GM23338 (cell line): ENCODE results near the gene GPC5. TPM values are rescaled to one million over a fixed set of nuclear protein-coding genes. Genes with fewer than 3 reads are reported as not detected.

Experiments
- ATAC-seq: fragments of 200-7000 bp; cut with Tn5 transposase; 3 replicates; pipeline ENCODE4 v1.9.1; 2020
- DNase-seq: peaks from one replicate; pipeline ENCODE4 v3.0.0-alpha.2; 2015; ENCODE audit warnings: low spot score
- H2AFZ ChIP-seq: fragments of 200-600 bp; sonication (generic); 2 replicates; pipeline ENCODE4 v1.8.0; 2016; ENCODE audit warnings: antibody characterized with exemption, mild to moderate bottlenecking, moderate library complexity
- H3F3A ChIP-seq: fragments of 200-600 bp; sonication (generic); replicated peaks from 2 replicates; pipeline ENCODE4 v1.8.0; 2017; ENCODE audit warnings: antibody characterized with exemption, mixed run types, low read depth
- H3K27ac ChIP-seq: fragments of 200-600 bp; sonication (generic); 2 replicates; pipeline ENCODE4 v1.6.1; 2016; ENCODE audit warnings: low read depth
- H3K27me3 ChIP-seq: fragments of 200-600 bp; sonication (generic); 2 replicates; pipeline ENCODE4 v1.8.0; 2016; ENCODE audit warnings: mild to moderate bottlenecking, mixed run types, moderate library complexity; ENCODE audit not compliant: insufficient read depth
- H3K36me3 ChIP-seq: fragments of 200-600 bp; sonication (generic); 2 replicates; pipeline ENCODE4 v1.8.0; 2016; ENCODE audit warnings: mild to moderate bottlenecking; ENCODE audit not compliant: insufficient read depth
- H3K4me1 ChIP-seq: fragments of 200-600 bp; sonication (generic); 2 replicates; pipeline ENCODE4 v1.8.0; 2016; ENCODE audit warnings: mild to moderate bottlenecking, moderate library complexity; ENCODE audit not compliant: insufficient read depth
- H3K4me2 ChIP-seq: fragments of 200-600 bp; sonication (generic); 2 replicates; pipeline ENCODE4 v1.7.1; 2017; ENCODE audit warnings: mixed run types
- H3K4me3 ChIP-seq: fragments of 200-600 bp; sonication (generic); 2 replicates; pipeline ENCODE4 v1.6.1; 2016; ENCODE audit warnings: mixed run types
- H3K79me2 ChIP-seq: fragments of 200-600 bp; sonication (generic); replicated peaks from 2 replicates; pipeline ENCODE4 v1.8.0; 2017; ENCODE audit warnings: mild to moderate bottlenecking; ENCODE audit not compliant: insufficient read depth
- H3K9me2 ChIP-seq: fragments of 200-600 bp; sonication (generic); 2 replicates; pipeline ENCODE4 v1.8.0; 2017; ENCODE audit not compliant: insufficient read depth
- H4K20me1 ChIP-seq: fragments of 200-600 bp; sonication (generic); replicated peaks from 2 replicates; pipeline ENCODE4 v1.8.0; 2017; ENCODE audit warnings: mild to moderate bottlenecking; ENCODE audit not compliant: insufficient read depth
- H3K27ac Mint-ChIP-seq: 2 replicates; pipeline ENCODE4 v1.8.0; 2020; ENCODE audit warnings: inconsistent platforms, mild to moderate bottlenecking, moderate library complexity, mixed read lengths
- H3K27me3 Mint-ChIP-seq: 3 replicates; pipeline ENCODE4 v1.8.0; 2022; ENCODE audit warnings: low read depth, mild to moderate bottlenecking, moderate library complexity, mixed read lengths, inconsistent platforms; ENCODE audit not compliant: insufficient read depth, poor library complexity
- H3K36me3 Mint-ChIP-seq: 3 replicates; pipeline ENCODE4 v1.8.0; 2021; ENCODE audit warnings: low read depth, mild to moderate bottlenecking, inconsistent platforms, moderate library complexity, mixed read lengths
- H3K4me1 Mint-ChIP-seq: 3 replicates; pipeline ENCODE4 v1.8.0; 2020; ENCODE audit warnings: mild to moderate bottlenecking, inconsistent platforms, mixed read lengths
- H3K4me3 Mint-ChIP-seq: 3 replicates; pipeline ENCODE4 v1.8.0; 2021; ENCODE audit warnings: moderate library complexity, mild to moderate bottlenecking, inconsistent platforms, mixed read lengths
- H3K9me3 Mint-ChIP-seq: 3 replicates; pipeline ENCODE4 v1.8.0; 2020; ENCODE audit warnings: moderate library complexity, mild to moderate bottlenecking, inconsistent platforms, mixed read lengths
- CREB1 ChIP-seq: fragments of 250-450 bp; sonication (Bioruptor Pico); IDR thresholded peaks from 2 replicates; pipeline ENCODE4 v1.5.0; 2020; ENCODE audit warnings: low read depth, mild to moderate bottlenecking, moderate library complexity
- ETS1 ChIP-seq: IDR thresholded peaks from 2 replicates; pipeline ENCODE4 v1.6.1; 2016; ENCODE audit warnings: antibody characterized with exemption
- EZH2 ChIP-seq: fragments of 200-600 bp; sonication (generic); IDR thresholded peaks from one replicate; pipeline ENCODE4 v1.8.0; 2017; ENCODE audit warnings: antibody characterized with exemption, mild to moderate bottlenecking, low read depth; ENCODE audit not compliant: unreplicated experiment
- JUNB ChIP-seq: IDR thresholded peaks from one replicate; pipeline ENCODE4 v1.6.1; 2016; ENCODE audit warnings: antibody characterized with exemption; ENCODE audit not compliant: unreplicated experiment
- NANOG ChIP-seq: IDR thresholded peaks from 2 replicates; pipeline ENCODE4 v1.6.1; 2016; ENCODE audit warnings: antibody characterized with exemption, borderline replicate concordance
- REST ChIP-seq: IDR thresholded peaks from one replicate; pipeline ENCODE4 v1.6.1; 2018; ENCODE audit warnings: antibody characterized with exemption; ENCODE audit not compliant: unreplicated experiment
- STAT1 ChIP-seq: IDR thresholded peaks from one replicate; pipeline ENCODE4 v1.6.1; 2016; ENCODE audit warnings: antibody characterized with exemption; ENCODE audit not compliant: unreplicated experiment
- ZNF114 ChIP-seq: fragments of 250-450 bp; sonication (Bioruptor Pico); IDR thresholded peaks from 2 replicates; pipeline ENCODE4 v1.5.0; 2020; ENCODE audit warnings: mild to moderate bottlenecking, moderate library complexity
- ZNF331 ChIP-seq: fragments of 250-450 bp; sonication (Bioruptor Pico); IDR thresholded peaks from 2 replicates; pipeline ENCODE4 v1.5.0; 2020; ENCODE audit warnings: low read depth, mild to moderate bottlenecking, moderate library complexity
- ZNF462 ChIP-seq: fragments of 250-450 bp; sonication (Bioruptor Pico); IDR thresholded peaks from 2 replicates; pipeline ENCODE4 v1.5.0; 2020; ENCODE audit warnings: mild to moderate bottlenecking, moderate library complexity
- polyA plus RNA-seq: library from polyadenylated mRNA; unstranded; fragments of >200 nt; fragmentation: Nextera tagmentation; extraction: Ambion mirVana; gene quantifications from 2 replicates; pipeline ENCODE4 v1.2.1, GENCODE V29; 2016
- total RNA-seq: library from RNA; depleted of rRNA; stranded (reverse); fragments of >200 nt; shearing (Covaris generic); gene quantifications from 2 replicates; pipeline ENCODE4 v1.2.3, GENCODE V29; 2014

The GPC5 gene
- total and polyA plus RNA-seq, 2 experiments from 2014 or later: 0.95 to 1.1 TPM

DNA sequence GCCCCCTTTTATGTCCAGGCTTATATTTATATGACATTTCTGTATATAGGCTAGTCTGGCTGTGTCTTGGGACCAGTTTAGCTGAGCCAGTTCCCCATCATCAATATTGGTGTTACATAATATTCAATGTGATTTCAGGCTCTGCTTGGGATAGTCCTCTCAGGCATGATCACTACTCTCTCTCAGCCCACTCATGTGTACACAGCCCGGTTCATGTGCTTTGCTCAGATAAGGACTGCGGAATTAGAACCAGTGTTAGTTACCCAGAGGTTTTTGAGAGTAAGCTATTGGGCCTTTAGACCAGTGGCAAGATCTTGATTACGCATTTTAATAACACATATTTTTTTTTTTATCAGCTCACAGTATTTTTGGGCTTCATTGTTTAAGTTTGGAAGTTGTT lies 219.9 kb downstream of the GPC5 start (continued):
- TF ChIP-seq ETS1: no peak
- TF ChIP-seq STAT1: no peak

- H3K36me3 Mint-ChIP-seq: no peaks in the 10 kb centered on the region
- no peaks in the 10 kb centered on the region for H3K79me2 ChIP-seq
- H3K27me3 Mint-ChIP-seq: no peaks in the 10 kb centered on the region
- no peak overlapping the region for H3K27ac Mint-ChIP-seq
- H3K9me2 ChIP-seq: no peaks in the 10 kb centered on the region
- H3K4me2 ChIP-seq: no peak overlapping the region
- H3K4me1 ChIP-seq: no peaks in the 10 kb centered on the region
- H3K9me3 Mint-ChIP-seq: no peaks in the 10 kb centered on the region
- H3K36me3 ChIP-seq: no peaks in the 10 kb centered on the region
- ATAC-seq: no peak
- H3K27me3 ChIP-seq: no peaks in the 10 kb centered on the region
- no peak overlapping the region for H3K27ac ChIP-seq
- no peaks in the 10 kb centered on the region for H3F3A ChIP-seq
- H3K4me3 ChIP-seq: no peak overlapping the region
- H3K4me1 Mint-ChIP-seq: peaks cover 6% of the 10 kb centered on the region; the same call in 2 of the 3 replicates
- TF ChIP-seq ZNF331: no peak
- TF ChIP-seq CREB1 (CRISPR knock-in tag): no peak
- no peak for TF ChIP-seq ZNF114 (CRISPR knock-in tag)
- no peak for TF ChIP-seq JUNB
- no peak for DNase-seq
- no peak overlapping the region for H2AFZ ChIP-seq
- no peak overlapping the region for H3K4me3 Mint-ChIP-seq
- no peaks in the 10 kb centered on the region for H4K20me1 ChIP-seq
Observed at GRCh38 chr13:91620670-91621141, 222.3 kb downstream of the GPC5 start.

DNA sequence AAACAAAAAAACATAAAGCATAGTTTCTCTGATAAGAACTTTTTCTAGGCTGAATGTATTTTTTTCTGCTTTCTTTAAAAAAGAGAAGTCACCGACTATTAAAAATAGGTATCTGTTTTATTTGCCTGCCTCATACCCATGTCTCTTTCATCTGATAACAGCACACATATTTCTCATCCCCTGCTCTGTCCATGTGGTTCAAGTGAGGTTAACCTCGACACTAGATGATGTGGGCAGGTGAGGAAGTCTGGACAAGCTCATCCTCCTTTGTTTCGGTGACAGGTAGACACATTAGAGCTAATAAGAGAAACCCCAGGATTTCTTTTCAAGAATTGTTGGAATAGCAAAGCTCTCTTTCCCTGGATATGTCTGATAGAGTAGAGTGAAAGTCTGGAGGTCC lies 222.7 kb downstream of the GPC5 start:
- H3K36me3 Mint-ChIP-seq: no peaks in the 10 kb centered on the region
- no peak overlapping the region for H3K4me2 ChIP-seq
- H3K27ac Mint-ChIP-seq: no peak overlapping the region; the same call in 1 of the 2 replicates
- H3K36me3 ChIP-seq: no peaks in the 10 kb centered on the region
- no peak overlapping the region for H2AFZ ChIP-seq
- no peaks in the 10 kb centered on the region for H3K9me2 ChIP-seq
- DNase-seq: no peak
- H3K4me1 Mint-ChIP-seq: peaks cover 6% of the 10 kb centered on the region; the same call in 2 of the 3 replicates
- H3K4me3 ChIP-seq: no peak overlapping the region
- no peaks in the 10 kb centered on the region for H3K27me3 ChIP-seq
- no peaks in the 10 kb centered on the region for H3K79me2 ChIP-seq
- no peak overlapping the region for H3K4me3 Mint-ChIP-seq
- H4K20me1 ChIP-seq: no peaks in the 10 kb centered on the region
- H3K9me3 Mint-ChIP-seq: no peaks in the 10 kb centered on the region
- H3F3A ChIP-seq: no peaks in the 10 kb centered on the region
- no peaks in the 10 kb centered on the region for H3K4me1 ChIP-seq
- H3K27me3 Mint-ChIP-seq: no peaks in the 10 kb centered on the region
- H3K27ac ChIP-seq: no peak overlapping the region
- ATAC-seq: no peak
- TF ChIP-seq JUNB: no peak
- no peak for TF ChIP-seq NANOG
- no peak for TF ChIP-seq REST
- TF ChIP-seq CREB1 (CRISPR knock-in tag): no peak
- no peak for TF ChIP-seq ZNF114 (CRISPR knock-in tag)
- no peak for TF ChIP-seq ZNF462 (CRISPR knock-in tag)
- TF ChIP-seq STAT1: no peak
- no peak for TF ChIP-seq ZNF331
- no peak for TF ChIP-seq EZH2
